Fibroblast of villous mesenchyme (primary cell): ENCODE data around the gene LARP4B. TPM values are rescaled to one million over a fixed set of nuclear protein-coding genes. Genes with fewer than 3 reads are reported as not detected.

Source experiments
- DNase-seq: peaks from one replicate; pipeline ENCODE4 v3.0.0-alpha.2; 2010; ENCODE audit warnings: low read depth
- H3K4me3 ChIP-seq: 2 replicates; pipeline ENCODE4 v1.5.1; 2011; ENCODE audit warnings: low read depth, mild to moderate bottlenecking, low read length
- CTCF ChIP-seq: IDR thresholded peaks from 2 replicates; pipeline ENCODE4 v1.5.1; 2012; ENCODE audit warnings: low read depth, mild to moderate bottlenecking, low read length; ENCODE audit not compliant: insufficient read depth
- total RNA-seq: library from RNA; depleted of rRNA; stranded (reverse); fragments of >200 nt; gene quantifications from 2 replicates; pipeline ENCODE4 v1.2.3, GENCODE V29; 2012

LARP4B gene
- total RNA-seq, 1 donor, result 57.4 TPM

- no peak for DNase-seq
- H3K4me3 ChIP-seq, result no peak overlapping the region
- TF ChIP-seq CTCF, result no peak
These were observed 41.3 kb upstream of the LARP4B start for GRCh38 chr10:972763-973162.

- no peak overlapping the region for H3K4me3 ChIP-seq
- no peak for DNase-seq
- TF ChIP-seq CTCF, result no peak
These were observed 40.1 kb upstream of the LARP4B start for GRCh38 chr10:971613-972012.

- no peak overlapping the region for H3K4me3 ChIP-seq
- DNase-seq, result peak; percentile 69
- TF ChIP-seq CTCF, result no peak
These were observed 39.6 kb upstream of the LARP4B start for GRCh38 chr10:971150-971542.

- H3K4me3 ChIP-seq, result peak overlapping the region; percentile 25
- TF ChIP-seq CTCF, result no peak
- peak; percentile 48 for DNase-seq
These were observed 39.0 kb upstream of the LARP4B start for GRCh38 chr10:970311-971149.

- H3K4me3 ChIP-seq, result no peak overlapping the region
- no peak for TF ChIP-seq CTCF
- no peak for DNase-seq
These were observed 38.1 kb upstream of the LARP4B start for GRCh38 chr10:969473-970150.

- TF ChIP-seq CTCF, result no peak
- no peak for DNase-seq
- H3K4me3 ChIP-seq, result no peak overlapping the region
These were observed 37.2 kb upstream of the LARP4B start for GRCh38 chr10:968546-969199.
